ENCODE results near the gene CFAP73. TPM values are rescaled to one million over a fixed set of nuclear protein-coding genes. Genes with fewer than 3 reads are reported as not detected.

The CFAP73 gene
- total RNA-seq, 3 donors from 2014 or later (not counting 1 experiment from before 2014, with no cell fraction given): not detected

DNA sequence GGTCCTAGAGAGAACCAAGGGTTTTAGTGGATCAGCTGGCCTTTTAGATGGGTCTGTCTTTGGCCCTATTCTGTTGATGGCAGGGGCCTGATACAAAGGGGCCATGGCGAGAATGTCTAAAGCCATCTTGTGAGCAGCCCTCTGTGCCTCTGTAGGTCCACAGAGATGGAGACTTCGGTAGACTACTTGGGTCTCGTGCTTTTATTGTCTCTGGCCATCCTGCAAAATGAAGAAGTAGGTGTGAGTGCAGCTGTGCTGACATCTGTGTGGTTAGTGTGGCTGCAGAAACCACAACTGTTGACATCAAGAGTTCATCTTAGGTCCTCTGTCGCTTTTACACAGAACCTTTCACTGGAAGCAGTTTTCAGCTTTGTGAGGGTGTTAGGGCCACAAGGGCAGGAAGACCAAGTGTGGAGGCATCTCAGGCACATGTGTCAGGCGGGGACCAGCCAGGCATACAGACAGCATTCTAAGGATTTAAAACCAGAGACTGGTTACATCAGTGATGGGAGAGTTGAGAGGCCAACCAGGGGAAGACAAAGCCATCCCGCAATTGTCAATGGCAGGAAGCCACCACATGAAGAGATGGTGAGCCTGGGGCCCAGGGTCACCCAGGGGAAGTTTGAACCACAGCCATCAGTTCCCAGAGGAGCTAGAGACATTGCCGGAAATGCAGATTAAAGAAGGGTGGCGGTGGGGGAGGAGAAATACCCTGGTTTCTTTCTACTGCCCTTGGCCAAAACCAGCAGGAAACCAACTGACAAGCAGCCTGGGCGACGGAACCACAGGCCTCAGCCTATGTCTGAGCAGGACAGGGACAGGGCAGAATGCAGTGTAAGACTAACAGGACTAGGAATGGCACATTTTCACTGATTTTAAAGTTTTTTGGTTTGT, 58.8 kb downstream of the CFAP73 start:
- peak overlapping the region; percentile 82 for H3K27ac ChIP-seq (ENCODE audit: low read length)
- TF ChIP-seq CTCF (IDR thresholded peaks at IDR 0.05): no peak
- Mint-ChIP-seq H3K27ac (peak overlapping the region; percentile 92 to 97), H3K4me1 (peaks cover 34 to 43% of the 10 kb centered on the region in 2 donors), H3K4me3 (peak overlapping the region; percentile 87), H3K9me3 (no peaks in the 10 kb centered on the region), H3K36me3 (no peaks in the 10 kb centered on the region), H3K27me3 (ENCODE audit: low read depth in 2 of 2) (no peaks in the 10 kb centered on the region)
- peaks cover 49% of the 10 kb centered on the region for H3K4me1 ChIP-seq (ENCODE audit: control insufficient read depth, insufficient read depth, low read length)
- H3K4me3 ChIP-seq (ENCODE audit: low read length): no peak overlapping the region
- peak; percentile 65 to 89 for DNase-seq
- peak; percentile 84 to 92 (median 85) for ATAC-seq
- no peaks in the 10 kb centered on the region for H3K36me3 ChIP-seq (ENCODE audit: control insufficient read depth, insufficient read depth, low read length)
- no peaks in the 10 kb centered on the region for H3K27me3 ChIP-seq (ENCODE audit: control insufficient read depth, insufficient read depth, low read length)
- under 1% methylated on average over 10 of the region's 10 CpGs for WGBS (ENCODE audit: insufficient coverage)
- no peaks in the 10 kb centered on the region for H3K9me3 ChIP-seq (ENCODE audit: control insufficient read depth, insufficient read depth, low read length)
- intact Hi-C loops (cut with micrococcal nuclease): loop anchor here (1.0 kb wide), 2 partner anchors 13 to 24 kb away; partner anchors contain the start of gene TPCN1

Other genes with a start within 250 kb of the CFAP73 start
- gene OAS1, start 242.8 kb upstream of the CFAP73 start, total RNA-seq: 10 to 100 TPM; 12.4 to 21.1 (median 16.5) TPM
- gene OAS3, start 211.2 kb upstream of the CFAP73 start, total RNA-seq: 10 to 100 TPM in 2 of 3 donors, 1 to 10 TPM in 1; 8.5 to 24.7 (median 15.4) TPM
- gene OAS2, start 171.2 kb upstream of the CFAP73 start, total RNA-seq: 10 to 100 TPM; 29.0 to 56.3 (median 48.2) TPM
- gene DTX1, start 93.0 kb upstream of the CFAP73 start, total RNA-seq: 1 to 10 TPM; 1.7 to 4.2 (median 4.0) TPM
- gene RASAL1, start 14.0 kb upstream of the CFAP73 start, total RNA-seq: not detected
- gene DDX54, start 35.8 kb downstream of the CFAP73 start, total RNA-seq: 100 to 1,000 TPM in 1 of 3 donors, 10 to 100 TPM in 2; 84.6 to 100 (median 97.1) TPM
- 10 to 100 TPM in 2 of 3 donors, 1 to 10 TPM in 1; 7.7 to 13.8 (median 12.0) TPM for gene RITA1, start 36.0 kb downstream of the CFAP73 start, total RNA-seq
- gene TPCN1, start 71.7 kb downstream of the CFAP73 start, total RNA-seq: 10 to 100 TPM in 2 of 3 donors, 1 to 10 TPM in 1; 7.2 to 21.4 (median 10.7) TPM
- 10 to 100 TPM; 26.1 to 34.4 (median 31.2) TPM for gene SLC8B1, start 185.4 kb downstream of the CFAP73 start, total RNA-seq
- 10 to 100 TPM; 15.5 to 18.1 (median 16.3) TPM for gene PLBD2, start 208.9 kb downstream of the CFAP73 start, total RNA-seq

Data from natural killer cell (primary cell).